GM10248 (cell line): Measurements from ENCODE around the gene SLC12A4.

Source experiments
- CTCF ChIA-PET: fragments of 300-600 bp; sonication (Branson Sonifier 250); formaldehyde crosslinking; extraction: SDS; loops from one replicate; lab custom pipeline; 2021; ENCODE audit warnings: antibody characterized with exemption; lab: Yijun Ruan, JAX
- POLR2A ChIA-PET: fragments of 350-650 bp; sonication (Branson Sonifier 250); formaldehyde crosslinking; extraction: SDS; loops from one replicate; lab custom pipeline; 2020; ENCODE audit warnings: antibody characterized with exemption; lab: Yijun Ruan, JAX
- DNase-seq: peaks from one replicate; pipeline ENCODE4 v3.0.0; 2012; ENCODE audit errors: extremely low spot score
- CTCF ChIP-seq: IDR thresholded peaks from 2 replicates; pipeline ENCODE4 v1.5.1; 2012; ENCODE audit warnings: mild to moderate bottlenecking, low read depth; ENCODE audit errors: extremely low read depth, missing control alignments, control extremely low read depth

The SLC12A4 gene

DNA sequence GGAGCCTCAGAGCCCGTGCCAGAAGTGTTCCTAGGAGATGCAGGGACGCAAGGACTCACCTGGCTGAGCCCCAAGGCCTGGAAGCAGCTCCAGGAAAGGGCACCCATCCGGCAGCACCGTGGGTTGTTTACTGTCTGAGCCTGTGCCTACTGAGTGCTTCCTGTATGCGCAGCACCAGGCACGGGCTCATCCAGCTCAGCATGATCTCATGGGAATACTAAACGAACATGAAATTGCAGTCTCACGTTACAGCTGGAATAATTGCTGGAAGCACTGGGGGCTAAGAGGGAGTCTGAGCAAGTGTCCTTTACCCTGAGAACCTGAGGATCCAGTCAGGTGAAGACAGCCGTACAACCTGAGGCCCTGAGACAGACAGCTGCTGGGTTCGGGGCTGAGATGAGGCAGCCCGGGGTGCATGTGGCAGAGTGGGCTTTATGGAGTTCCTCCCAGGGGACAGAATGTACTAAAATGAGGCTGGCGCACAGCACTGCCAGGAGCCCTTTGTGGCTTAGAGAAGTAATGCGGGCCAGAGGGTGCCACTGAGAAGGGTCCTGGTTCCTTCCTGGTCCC is 42.2 kb downstream of the SLC12A4 start:
- no peak for DNase-seq
- ChIA-PET POLR2A (no interaction called here), CTCF (interaction anchor here (0.7 to 6.7 kb wide), 8 partner anchors 12 to 373 kb away, joined by 3 to 54 read pairs (median 3); partner anchors contain the start of gene NRN1L)
- no peak for TF ChIP-seq CTCF

DNA sequence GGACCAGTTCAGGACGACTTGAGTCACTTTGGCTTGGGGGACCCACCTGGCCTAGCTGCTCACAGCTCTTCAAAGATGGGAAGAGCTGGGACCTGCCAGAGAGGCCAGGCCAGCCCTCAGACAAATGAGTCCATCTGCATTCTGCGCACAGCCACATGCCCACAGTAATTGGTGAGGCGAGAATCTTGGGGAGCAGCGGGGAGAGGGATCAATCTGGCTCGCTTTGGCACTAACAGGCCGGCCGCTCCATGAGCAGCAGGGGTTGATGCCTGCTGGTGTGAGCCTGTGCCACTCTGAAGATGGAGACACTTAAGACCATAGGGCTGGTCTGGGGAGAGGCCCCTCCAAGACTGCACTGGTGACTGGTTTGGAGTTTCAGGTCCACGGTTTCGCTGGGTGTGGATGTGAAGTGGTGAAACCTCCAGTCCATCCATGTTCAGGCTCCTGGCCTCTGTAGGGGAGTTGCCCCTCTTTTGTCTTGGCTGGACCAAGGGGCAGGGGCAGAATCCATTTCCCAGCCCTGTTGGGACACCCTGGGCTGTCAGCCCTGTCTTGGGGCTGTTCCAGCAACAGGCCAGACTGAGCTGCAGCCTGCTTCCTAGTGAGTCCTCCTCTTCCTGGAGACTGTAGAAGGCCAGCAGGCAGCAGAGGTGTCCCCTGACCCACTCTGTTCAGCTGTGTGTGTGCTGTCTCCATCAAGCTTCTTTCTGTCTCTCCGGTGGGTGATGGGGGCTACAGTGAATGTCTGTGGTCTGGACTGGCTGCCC is 44.1 kb downstream of the SLC12A4 start:
- POLR2A ChIA-PET, result interaction anchor here (0.6 kb wide), 1 partner anchor 253 kb away, joined by 10 read pairs; no protein-coding TSS in a partner anchor
- DNase-seq, result no peak
- CTCF ChIA-PET, result interaction anchor here (0.9 to 6.7 kb wide), 12 partner anchors 10 to 404 kb away, joined by 3 to 54 read pairs (median 4); partner anchors contain the start of gene NRN1L
- no peak for TF ChIP-seq CTCF

DNA sequence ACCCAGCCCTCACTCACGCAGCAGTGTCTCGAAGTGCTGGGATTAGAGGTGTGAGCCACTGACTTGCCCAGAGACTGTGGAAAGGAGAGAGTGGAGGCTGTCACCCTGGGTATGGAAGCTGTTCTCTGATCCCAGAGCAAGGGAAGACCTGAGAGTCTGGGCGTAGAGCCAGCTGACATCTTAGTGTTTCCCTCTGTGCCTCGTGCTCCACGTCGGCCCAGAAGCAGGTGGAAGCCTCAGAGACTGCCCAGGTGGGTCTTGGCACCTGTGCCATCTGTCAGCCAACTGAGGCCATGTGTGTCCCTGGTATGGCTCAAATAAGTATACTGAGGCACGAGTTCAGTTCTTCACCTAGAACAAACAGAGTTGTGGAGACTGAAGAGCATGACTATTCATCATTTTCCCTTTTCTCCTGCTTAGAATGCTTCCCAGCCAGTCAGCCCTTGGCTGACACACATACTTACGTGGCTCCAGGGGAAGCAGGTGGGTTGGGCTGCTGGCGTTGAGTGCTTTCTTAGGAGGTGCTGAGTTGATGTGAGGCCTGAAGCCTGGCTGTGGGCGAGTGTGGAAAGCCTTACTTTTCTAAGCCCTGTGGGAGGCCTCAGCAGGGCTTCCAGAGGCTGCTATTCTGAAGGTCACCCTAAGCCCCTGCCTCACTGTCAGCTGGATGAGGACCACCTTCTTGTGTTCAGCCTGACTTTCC is 44.9 kb downstream of the SLC12A4 start:
- no peak for TF ChIP-seq CTCF
- CTCF ChIA-PET, result interaction anchor here (1.0 to 2.1 kb wide), 7 partner anchors 11 to 403 kb away, joined by 3 to 9 read pairs (median 4); no protein-coding TSS in a partner anchor
- no peak for DNase-seq
- POLR2A ChIA-PET, result no interaction called here

GRCh38 chr16:67922740-67923139 is 45.7 kb downstream of the SLC12A4 start:
- no peak for TF ChIP-seq CTCF
- ChIA-PET POLR2A (no interaction called here), CTCF (interaction anchor here (1.1 to 1.4 kb wide), 2 partner anchors 17 to 82 kb away, joined by 3 to 7 read pairs; no protein-coding TSS in a partner anchor)
- DNase-seq, result no peak

DNA sequence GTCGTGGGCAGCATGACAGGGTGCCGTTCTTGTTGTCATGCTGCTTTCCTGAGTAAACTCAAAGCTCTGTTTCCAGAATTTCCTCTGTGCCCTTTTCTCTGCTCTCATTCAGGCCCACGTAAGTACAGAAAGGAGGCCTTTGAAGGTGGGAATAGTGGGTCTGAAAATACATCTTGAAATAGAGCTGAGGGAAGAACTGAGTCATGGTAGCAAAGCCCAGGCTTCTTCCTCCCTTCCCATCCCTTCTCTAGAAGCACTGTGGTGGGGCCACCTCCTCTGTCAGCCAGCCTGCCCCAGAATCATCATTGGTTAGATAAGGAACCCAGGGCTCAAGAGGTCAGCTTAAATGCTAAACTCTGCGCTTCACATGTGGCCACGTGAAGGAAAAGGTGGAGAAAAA is 46.2 kb downstream of the SLC12A4 start:
- DNase-seq, result no peak
- POLR2A ChIA-PET, result no interaction called here

More for the DNA sequence above, 46.2 kb downstream of the SLC12A4 start:
- TF ChIP-seq CTCF, result no peak
- CTCF ChIA-PET, result interaction anchor here (1.1 to 1.2 kb wide), 2 partner anchors 13 to 81 kb away, joined by 3 read pairs; no protein-coding TSS in a partner anchor
